ENCODE measurements around the gene POLR3B.
"Not testable (repeated sequence)": the region's sequence is repeated elsewhere in the genome, so short reads cannot be mapped to it uniquely, and the experiment has no call there.

POLR3B gene

DNA sequence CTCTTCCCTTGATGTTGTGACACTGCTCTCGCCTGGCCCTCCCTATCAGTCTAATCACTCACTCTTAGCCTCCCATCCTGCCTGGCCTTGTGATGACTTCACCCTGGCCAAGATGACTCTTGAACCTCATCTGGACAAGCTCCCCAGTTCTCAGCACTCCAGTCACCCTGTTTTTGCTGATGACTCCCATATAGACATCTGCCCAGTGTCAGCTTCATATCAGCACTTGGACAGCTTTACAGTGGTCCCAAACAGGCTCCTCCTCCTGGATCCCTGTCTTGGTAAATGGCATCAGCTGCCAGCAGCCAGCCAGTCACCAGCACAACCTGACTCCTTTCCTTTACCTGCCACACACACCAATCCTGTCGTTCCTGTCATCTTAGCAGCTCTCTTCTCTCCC lies 104.2 kb downstream of the POLR3B start:
- no peak for DNase-seq (ENCODE audit: low read depth in 2 of 2)

DNA sequence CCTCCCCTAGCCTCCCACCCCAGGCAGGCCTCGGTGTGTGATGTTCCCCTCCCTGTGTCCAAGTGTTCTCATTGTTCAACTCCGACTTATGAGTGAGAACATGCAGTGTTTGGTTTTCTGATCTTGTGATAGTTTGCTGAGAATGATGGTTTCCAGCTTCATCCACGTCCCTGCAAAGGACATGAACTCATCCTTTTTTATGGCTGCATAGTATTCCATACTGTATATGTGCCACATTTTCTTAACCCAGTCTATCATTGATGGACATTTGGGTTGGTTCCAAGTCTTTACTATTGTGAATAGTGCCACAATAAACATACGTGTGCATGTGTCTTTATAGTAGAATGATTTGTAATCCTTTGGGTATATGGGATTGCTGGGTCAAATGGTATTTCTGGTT lies 108.1 kb downstream of the POLR3B start:
- DNase-seq (ENCODE audit: low read depth in 2 of 2) = not testable (repeated sequence)

DNA sequence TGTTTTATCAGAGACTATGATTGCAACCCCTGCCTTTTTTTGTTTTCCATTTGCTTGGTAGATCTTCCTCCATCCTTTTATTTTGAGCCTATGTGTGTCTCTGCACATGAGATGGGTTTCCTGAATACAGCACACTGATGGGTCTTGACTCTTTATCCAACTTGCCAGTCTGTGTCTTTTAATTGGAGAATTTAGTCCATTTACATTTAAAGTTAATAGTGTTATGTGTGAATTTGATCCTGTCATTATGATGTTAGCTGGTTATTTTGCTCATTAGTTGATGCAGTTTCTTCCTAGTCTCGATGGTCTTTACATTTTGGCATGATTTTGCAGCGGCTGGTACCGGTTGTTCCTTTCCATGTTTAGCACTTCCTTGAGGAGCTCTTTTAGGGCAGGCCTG lies 118.1 kb downstream of the POLR3B start:
- not testable (repeated sequence) for DNase-seq (ENCODE audit: low read depth in 2 of 2)

DNA sequence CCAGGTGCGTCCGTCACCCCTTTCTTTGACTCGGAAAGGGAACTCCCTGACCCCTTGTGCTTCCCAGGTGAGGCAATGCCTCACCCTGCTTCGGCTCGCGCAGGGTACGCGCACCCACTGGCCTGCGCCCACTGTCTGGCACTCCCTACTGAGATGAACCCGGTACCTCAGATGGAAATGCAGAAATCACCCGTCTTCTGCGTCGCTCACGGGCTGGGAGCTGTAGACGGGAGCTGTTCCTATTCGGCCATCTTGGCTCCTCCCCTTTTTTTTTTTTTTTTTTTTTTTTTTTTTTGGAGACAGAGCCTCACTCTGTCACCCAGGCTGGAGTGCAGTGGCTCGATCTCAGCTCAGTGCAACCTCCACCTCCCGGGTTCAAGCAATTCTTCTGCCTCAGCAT lies 120.1 kb downstream of the POLR3B start:
- DNase-seq (ENCODE audit: low read depth in 2 of 2) = not testable (repeated sequence)

DNA sequence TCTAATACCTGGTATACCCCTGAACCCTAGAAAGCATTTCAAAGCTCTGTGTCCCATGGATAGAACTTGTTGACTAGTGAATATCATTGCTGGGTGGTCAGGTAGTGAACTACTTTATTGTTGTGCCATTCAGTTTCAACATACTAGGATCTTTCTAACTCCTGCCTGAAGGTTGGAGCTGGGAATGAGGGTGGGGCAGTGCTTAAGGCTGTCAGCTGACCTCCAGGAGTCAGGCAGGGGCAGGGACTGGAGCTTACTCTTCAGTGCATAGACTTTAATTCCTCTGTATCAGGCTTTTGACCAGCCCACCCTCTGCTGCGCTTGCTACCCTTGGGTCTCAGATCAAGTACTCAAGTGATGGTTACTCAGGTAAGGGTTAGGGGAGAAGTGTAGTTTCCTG lies 122.7 kb downstream of the POLR3B start:
- no peak for DNase-seq (ENCODE audit: low read depth in 2 of 2)

DNA sequence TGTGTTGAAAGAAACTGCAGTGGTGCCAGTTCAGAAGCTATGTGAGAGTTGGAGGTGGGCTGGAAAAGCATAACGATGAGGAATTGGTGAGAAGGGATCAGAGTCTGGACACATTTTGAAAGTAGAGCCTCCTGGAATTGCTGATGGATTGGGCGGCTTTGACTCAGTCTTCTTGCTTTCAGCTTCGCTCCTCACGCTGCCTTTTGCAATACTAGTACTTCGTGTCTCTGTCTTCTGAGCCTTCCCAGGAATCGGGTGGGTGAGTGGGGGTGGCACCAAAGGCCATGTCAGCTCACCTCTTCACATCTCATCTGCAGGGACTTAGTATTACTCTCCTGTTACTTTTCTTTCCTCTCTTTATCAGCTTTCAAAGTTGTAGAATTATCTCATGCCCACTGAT lies 123.7 kb downstream of the POLR3B start:
- no peak for DNase-seq (ENCODE audit: low read depth in 2 of 2)

DNA sequence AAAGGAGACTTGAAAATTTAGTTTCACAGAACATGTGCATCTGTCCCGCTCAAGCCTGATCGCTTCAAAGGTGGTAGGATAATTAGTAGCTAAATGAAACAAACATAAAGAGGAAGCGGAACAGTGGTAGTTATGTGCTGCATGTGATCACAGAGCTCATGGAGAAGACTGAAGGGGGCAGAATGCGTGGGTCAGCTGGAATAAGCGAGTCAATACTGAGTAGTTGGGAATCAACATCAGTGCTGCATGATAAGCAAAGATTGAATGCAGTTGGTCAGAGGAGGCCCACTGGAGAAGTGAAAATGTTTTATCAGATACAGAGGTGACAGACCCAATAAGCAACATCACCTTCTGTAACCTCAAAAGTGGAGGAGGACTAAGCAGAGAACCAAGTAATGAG lies 130.1 kb downstream of the POLR3B start:
- no peak for DNase-seq (ENCODE audit: low read depth in 2 of 2)

DNA sequence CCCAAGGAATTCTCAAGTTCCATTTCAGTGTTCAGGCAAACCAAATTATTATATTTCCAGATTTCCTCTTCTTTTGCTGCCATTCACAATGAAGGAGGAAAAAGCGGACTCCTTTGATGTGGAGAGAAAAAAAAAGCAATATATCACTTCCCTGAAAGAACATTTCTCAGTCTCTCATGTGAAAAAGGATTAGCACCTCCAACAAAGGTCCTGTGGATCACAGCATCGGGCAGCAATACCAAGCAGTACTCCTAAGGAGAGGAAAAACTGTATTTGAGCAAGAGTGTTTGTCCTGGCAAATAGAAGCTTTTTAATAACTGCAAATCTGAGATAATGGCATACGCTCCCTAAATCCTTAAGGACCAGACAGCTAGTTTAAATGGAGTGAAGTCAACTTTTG lies 131.3 kb downstream of the POLR3B start:
- DNase-seq (ENCODE audit: low read depth in 2 of 2) = no peak

DNA sequence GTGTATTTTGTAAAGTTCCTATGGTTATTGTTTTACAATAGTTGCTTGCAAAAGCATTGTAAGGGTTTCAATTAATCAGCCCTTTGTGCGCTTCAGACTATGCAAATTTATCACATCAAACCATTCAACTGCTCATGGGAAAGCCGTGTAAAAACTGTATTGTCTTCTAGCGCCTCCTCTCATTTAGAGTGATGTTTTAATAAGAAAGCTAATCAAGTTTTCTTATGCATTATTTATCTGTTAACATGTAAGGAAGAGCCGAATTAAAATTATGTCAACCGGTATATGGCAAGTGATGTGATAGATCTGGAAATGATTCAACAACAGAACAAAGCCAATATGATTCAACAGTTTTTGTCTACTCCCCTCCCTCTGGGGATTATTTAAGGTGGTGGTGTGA lies 132.7 kb downstream of the POLR3B start:
- DNase-seq (ENCODE audit: low read depth in 2 of 2) = no peak

DNA sequence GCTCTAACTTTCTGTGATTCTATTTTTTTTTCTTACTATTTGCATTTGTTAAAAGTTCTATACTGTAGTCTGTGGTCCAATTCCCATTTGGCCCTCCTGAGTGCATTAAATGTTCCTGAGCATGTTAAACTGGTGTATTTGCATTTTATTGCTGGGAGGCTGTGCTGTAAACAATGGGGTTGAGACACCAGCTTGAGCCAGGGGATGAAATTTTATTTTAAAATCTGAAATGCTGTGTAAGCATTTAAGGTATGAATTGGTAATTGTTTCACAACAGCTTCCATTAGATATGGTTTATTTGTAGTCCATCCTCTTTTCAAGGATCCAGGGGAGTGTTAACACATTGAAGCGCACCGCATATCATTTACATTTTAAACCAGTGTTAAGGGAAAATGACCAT lies 135.3 kb downstream of the POLR3B start:
- no peak for DNase-seq (ENCODE audit: low read depth in 2 of 2)

DNA sequence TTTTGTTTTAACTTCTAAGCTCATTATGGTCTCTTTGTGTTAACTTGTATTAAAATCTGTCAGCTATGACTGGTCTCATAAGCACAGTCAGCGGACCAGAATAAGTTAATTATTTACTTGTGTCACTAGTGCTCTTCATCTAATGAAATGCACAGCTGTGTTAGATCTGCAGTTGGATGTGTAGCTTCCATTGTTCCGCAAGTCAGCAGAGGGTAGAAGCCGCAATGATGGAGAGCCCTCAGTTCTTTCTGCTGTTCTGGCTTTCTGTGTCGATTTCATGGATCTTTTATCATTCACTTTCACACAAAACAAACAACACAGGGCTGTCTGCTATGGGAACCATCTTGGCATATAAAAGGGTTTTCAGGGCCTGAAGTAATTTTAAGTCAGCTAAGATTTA lies 136.0 kb downstream of the POLR3B start:
- no peak for DNase-seq (ENCODE audit: low read depth in 2 of 2)

DNA sequence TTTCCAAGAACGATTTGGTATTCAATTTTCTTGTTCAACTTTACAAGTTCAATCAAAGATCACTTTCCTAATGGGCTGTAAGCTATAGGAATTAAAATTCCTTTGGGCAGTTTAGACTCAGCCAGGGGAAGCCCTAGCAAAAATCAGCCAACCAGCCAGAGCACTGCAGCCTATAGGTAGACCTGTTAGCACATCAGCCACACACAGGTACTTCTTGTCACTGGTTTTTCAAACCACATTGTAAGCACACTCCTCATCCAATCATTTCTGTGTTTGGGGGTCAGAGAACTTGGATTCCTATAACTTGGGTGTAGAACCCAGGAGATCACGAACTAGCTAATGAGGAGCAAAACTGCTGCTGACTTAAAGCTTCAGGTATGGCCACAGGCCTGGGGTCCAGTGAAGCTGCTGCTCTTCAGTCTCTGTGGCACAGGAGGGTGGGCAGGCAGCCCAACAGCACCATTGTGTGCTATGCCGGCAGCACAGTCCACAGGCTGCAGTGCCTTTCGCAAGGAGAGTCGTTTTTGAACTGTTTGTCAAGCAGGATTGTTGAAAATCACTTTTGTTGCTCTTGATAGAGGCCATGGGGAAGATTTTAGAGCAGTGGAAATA lies 137.9 kb downstream of the POLR3B start:
- DNase-seq (ENCODE audit: low read depth in 2 of 2) = no peak

DNA sequence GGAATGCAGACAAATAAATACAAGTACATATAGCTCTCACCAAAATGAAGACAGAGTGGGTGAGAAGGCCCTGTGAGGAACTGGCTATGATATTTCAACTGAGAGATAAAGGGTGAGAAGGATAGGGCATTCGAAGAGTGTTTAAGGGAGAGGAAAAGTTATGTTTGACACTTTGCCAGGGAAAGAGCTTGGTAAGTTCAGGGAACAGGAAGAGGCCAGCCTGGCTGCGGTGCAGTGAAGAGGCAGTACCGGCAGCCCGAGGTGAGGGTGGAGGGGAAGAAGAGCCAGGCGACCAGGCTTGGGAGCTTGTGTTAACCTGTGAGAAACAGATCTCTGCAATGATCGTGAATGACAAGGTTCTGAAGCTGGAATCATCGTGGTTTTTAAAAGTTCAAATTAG lies 140.5 kb downstream of the POLR3B start:
- DNase-seq (ENCODE audit: low read depth in 2 of 2) = no peak

DNA sequence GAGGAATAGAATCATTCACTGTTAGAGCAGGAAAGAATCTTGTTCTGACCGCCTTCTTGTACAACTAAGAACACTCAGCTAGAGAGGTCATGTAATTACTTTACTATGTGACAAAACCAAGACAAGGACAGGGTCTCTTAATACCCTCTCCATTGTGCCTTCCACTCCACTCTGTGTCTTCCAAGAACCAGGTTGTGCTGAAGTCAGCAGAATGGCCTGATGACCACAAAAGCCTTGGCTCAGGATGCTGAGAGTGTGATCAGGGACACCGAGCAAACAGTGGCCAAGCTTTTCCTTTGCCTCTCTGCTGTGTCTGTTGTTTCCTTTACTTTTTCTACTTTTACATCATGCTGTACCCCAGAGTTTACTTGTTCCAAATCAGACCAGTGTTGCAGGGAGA lies 142.1 kb downstream of the POLR3B start:
- DNase-seq (ENCODE audit: low read depth in 2 of 2) = no peak

DNA sequence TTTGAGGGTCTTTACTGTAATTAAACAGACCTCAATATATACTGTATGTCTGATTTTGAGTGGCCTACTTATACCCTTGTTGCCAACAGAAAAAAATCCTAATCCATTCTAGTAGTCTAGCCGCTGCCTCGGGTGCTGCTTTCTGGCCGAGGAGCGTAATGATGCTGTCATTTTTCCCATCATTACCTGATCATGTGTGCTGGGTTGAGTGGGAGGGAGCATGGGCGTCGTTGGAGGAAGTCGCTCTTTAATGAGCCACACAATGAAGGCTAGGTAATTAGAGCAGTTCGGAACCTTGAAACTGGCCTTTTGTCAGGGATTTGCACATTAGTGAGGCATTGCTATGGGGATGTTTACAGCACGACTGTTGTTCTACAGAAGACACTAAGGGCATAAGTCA lies 149.1 kb downstream of the POLR3B start:
- no peak for DNase-seq (ENCODE audit: low read depth in 2 of 2)

DNA sequence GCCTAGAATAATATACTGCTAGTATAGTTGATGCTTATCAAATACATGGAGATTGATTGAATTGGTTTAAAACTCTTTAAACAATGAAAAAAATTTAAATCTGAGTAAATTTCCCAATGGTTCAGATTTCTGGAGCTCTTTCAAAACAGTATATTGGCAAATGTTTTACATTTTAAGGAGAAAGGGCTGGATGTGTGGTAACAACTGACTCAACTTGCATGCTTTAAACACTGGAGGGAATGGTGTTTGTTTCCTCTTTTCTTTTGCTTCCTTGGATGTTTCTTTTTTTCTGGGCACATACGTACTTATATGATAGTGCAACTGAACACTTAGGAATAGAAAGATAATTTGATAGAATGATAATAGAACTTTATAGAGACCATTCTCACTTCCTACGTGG lies 151.4 kb downstream of the POLR3B start:
- DNase-seq (ENCODE audit: low read depth in 2 of 2) = no peak

DNA sequence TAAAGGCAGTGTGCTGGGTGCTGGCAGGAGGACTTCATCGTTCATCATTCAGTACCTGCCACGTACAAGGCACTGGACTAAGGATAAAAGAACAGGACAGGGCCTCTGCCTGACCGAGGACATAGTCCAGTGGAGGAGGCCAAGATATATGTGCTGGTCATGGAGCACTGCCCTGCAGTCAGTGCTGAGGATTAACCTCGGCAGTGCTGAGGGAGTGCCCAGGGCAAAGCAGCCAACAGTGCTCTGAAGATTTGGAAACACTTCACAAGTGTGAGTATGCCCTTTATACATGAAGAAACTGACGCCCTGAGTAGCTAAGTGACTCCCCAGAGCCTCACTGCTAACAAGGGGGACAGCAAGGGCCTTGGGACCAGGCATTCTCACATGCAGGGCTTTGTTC lies 153.8 kb downstream of the POLR3B start:
- no peak for DNase-seq (ENCODE audit: low read depth in 2 of 2)

DNA sequence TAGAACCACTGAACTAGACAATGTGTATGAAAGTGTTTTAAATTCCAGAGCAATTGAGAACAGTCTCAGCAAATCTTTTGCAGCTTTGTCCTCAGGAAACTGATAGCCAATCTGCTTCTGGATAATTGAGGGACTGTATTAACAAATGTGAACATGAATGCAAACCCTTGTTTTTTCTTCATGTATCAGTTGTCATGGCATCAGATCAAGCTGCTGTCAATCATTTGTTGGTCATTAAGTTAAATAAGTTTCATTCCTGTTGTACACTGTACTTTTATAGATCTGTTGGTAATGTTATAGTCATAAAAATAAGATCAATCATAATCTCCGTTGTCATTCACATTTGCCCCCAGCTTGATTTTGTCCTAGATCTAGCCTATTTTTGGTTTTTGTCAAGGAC lies 159.8 kb downstream of the POLR3B start:
- DNase-seq (ENCODE audit: low read depth in 2 of 2) = no peak

DNA sequence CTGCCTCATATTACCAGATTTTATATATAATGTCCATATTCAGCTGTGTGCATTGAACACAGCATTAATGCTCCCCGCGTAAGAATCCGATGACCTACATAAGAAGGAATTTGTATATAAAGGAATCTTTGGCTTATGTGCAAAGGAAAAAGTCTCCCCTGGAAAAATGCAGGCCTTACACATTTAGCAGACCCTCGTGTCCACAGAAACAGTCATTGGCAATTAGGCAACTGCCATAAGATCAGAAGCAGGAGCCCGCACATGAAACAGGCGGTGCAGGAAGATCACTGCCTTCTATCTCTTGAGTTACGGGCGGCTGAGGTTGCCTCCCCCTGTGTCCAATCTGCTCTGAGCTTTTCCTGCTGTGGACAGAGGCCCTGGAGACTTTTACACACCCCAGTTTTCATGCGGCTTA lies 162.1 kb downstream of the POLR3B start:
- DNase-seq (ENCODE audit: low read depth in 2 of 2) = no peak

DNA sequence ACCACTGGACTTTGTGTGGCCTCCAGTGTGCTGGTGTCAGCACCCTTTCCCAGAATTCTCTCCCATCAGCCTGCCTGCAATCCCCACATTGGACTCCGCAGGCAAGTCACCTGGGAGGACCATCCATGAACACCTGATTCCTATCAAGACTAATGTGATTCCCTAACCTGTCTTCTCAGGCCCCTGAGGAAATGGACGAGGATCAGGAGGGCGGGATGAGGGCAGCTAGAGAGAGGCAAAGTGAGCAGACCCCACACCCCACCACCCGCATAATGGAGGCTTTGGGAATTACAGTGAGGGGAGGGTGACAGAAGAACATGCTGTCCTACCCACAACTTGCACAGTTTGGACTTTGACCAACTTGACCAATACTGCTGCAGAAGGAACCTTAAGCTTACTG lies 164.4 kb downstream of the POLR3B start:
- no peak for DNase-seq (ENCODE audit: low read depth in 2 of 2)

DNA sequence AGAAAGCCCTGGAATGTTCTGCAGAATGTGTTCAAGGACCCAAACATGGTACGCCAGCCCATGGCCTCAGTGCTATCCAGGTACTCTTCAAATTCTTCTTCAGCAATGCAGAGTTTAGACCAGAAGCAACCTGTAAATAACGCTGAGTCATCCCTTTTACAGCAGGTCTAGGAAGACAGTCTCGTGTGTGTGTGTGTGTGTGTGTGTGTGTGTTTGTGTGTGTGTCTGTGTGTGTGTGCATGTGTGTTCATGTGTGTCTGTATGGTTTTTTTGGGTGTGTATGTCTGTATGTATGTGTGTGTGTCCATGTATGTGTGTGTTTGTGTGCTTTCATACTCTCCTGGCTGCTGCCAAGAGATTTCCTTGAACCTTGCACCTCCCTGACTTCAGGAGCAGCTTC lies 165.2 kb downstream of the POLR3B start:
- DNase-seq (ENCODE audit: low read depth in 2 of 2) = no peak

DNA sequence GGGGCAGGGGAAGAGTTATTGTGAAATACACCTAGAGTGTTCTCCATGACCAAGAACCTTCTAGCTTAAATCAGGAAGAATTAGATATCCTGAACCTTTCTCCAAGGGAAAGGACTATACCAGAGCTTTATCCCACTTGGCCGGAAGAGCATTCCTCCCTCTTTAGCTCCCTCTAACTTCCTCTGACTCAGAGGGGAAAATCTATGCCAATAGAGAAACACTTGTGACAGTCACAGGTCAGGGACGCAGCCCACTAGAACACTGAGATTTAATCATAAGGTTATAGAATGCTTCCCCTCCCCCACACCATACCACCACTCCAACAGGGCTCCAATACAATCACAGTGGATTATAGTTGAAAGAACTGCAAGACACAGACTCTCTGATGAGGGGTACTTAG lies 169.8 kb downstream of the POLR3B start:
- DNase-seq (ENCODE audit: low read depth in 2 of 2) = no peak

DNA sequence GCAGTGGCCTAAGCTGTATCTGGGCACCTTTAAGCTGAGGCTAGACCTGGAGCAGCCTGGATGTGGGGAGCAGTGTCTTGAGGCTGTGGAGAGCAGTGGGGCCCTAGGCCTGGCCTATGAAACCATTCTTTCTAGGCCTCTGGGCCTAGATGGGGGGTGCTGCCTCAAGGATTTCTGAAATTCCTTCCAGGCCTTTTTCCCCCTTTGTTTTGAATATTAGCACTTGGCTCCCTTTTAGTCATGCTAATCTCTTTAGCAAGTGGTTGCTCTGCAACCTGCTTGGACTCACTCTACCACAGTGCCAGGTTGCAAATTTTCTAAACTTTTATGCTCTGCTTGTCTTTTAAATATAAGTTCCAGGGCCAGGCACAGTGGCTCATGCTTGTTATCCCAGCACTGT lies 183.7 kb downstream of the POLR3B start:
- DNase-seq (ENCODE audit: low read depth in 2 of 2) = no peak

DNA sequence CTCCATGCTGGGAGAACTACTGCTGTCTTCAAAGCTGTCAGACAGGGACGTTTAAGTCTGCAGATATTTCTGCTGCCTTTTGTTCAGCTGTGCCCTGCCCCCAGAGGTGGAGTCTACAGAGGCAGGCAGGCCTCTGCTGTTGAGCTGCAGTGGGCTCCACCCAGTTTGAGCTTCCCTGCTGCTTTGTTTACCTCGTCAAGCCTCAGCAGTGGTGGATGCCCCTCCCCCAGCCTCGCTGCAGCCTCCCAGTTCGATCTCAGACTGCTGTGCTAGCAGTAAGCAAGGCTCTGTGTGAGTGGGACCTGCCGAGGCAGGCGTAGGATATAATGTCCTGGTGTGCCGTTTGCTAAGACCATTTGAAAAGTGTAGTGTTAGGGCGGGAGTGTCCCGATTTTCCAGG lies 193.9 kb downstream of the POLR3B start:
- no peak for DNase-seq (ENCODE audit: low read depth in 2 of 2)

DNA sequence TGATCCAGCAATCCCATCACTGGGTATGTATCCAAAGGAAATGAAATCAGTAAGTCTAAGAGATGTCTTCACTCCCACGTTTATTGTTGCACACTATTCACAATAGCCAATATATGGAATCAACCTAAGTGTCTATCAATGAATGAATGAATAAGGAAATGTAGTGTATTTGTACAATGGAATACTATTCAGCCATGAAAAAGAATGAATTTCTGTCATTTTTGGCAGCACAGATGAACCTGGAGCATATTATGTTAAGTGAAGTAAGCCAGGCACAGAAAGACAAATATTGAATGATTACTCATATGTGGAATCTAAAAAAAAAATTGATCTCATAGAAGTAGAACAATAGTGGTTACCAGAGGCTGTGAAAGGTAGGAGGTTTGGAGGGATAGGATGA lies 194.7 kb downstream of the POLR3B start:
- DNase-seq (ENCODE audit: low read depth in 2 of 2) = no peak
